AG04449 (cell line): ENCODE results near the gene GIMAP1.

ENCODE experiments used
- CTCF ChIA-PET: fragments of 350-600 bp; formaldehyde crosslinking; extraction: SDS; loops from one replicate; lab custom pipeline; 2021; ENCODE audit warnings: antibody characterized with exemption; lab: Yijun Ruan, JAX
- POLR2A ChIA-PET: fragments of 400-600, 350-600 bp; formaldehyde crosslinking; extraction: SDS; loops from one replicate; lab custom pipeline; 2020; ENCODE audit warnings: antibody characterized with exemption, inconsistent platforms; lab: Yijun Ruan, JAX
- DNase-seq: peaks from one replicate; pipeline ENCODE4 v3.0.0-alpha.2; 2010; ENCODE audit warnings: low read depth, low spot score
- H3K4me3 ChIP-seq: 2 replicates; pipeline ENCODE4 v1.5.1; 2011; ENCODE audit warnings: low read depth, mild to moderate bottlenecking, control low read depth, low read length
- CTCF ChIP-seq: IDR thresholded peaks from one replicate; pipeline ENCODE4 v1.5.1; 2011; ENCODE audit warnings: mild to moderate bottlenecking, moderate library complexity, low read length, control low read depth, inconsistent platforms; ENCODE audit not compliant: insufficient read depth; ENCODE audit errors: missing control alignments

Gene GIMAP1

GRCh38 chr7:150722431-150722931 is 6.1 kb downstream of the GIMAP1 start:
- H3K4me3 ChIP-seq: no peak overlapping the region
- POLR2A ChIA-PET: no interaction called here
- DNase-seq: no peak
- no peak for TF ChIP-seq CTCF
- CTCF ChIA-PET: no interaction called here

- ChIA-PET CTCF (no interaction called here), POLR2A (no interaction called here)
Observed at GRCh38 chr7:150723467-150723866, 7.1 kb downstream of the GIMAP1 start.

GRCh38 chr7:150727381-150727780 is 11.0 kb downstream of the GIMAP1 start:
- H3K4me3 ChIP-seq: no peak overlapping the region
- CTCF ChIA-PET: no interaction called here
- POLR2A ChIA-PET: no interaction called here
- TF ChIP-seq CTCF: no peak
- no peak for DNase-seq

More at GRCh38 chr7:150723467-150723866, 7.1 kb downstream of the GIMAP1 start:
- DNase-seq: no peak
- no peak overlapping the region for H3K4me3 ChIP-seq
- TF ChIP-seq CTCF: no peak

DNA sequence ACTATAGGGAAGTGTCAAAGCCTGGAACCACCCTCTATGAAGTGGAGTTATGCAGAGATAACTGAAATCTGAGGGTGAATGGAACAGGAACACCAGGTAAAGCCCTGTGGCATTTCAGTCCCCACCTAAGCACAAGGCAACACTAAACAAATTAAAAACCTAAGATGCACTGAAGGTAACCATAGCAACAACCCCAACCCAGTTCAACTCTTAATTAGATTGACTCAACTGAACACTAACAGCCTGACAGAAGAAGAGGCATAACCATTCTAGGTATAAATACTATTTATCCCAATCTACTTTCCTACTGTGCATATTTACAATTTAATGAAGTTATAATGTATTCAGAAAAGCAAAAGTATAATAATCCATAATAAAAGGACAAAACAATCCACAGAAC is 11.6 kb downstream of the GIMAP1 start:
- H3K4me3 ChIP-seq: no peak overlapping the region
- ChIA-PET CTCF (no interaction called here), POLR2A (no interaction called here)
- TF ChIP-seq CTCF: no peak
- DNase-seq: no peak

- no peak for TF ChIP-seq CTCF
- DNase-seq: no peak
- CTCF ChIA-PET: interaction anchor here (1.9 kb wide), 1 partner anchor 50 kb away, joined by 4 read pairs; no protein-coding TSS in a partner anchor
- no peak overlapping the region for H3K4me3 ChIP-seq
- POLR2A ChIA-PET: no interaction called here
Observed at GRCh38 chr7:150728609-150729008, 12.2 kb downstream of the GIMAP1 start.

- no peak for TF ChIP-seq CTCF
- POLR2A ChIA-PET: no interaction called here
- H3K4me3 ChIP-seq: no peak overlapping the region
- DNase-seq: no peak
- CTCF ChIA-PET: no interaction called here
Observed at GRCh38 chr7:150731916-150732315, 15.5 kb downstream of the GIMAP1 start.
